ENCODE data around the gene TNF.

Gene TNF

DNA sequence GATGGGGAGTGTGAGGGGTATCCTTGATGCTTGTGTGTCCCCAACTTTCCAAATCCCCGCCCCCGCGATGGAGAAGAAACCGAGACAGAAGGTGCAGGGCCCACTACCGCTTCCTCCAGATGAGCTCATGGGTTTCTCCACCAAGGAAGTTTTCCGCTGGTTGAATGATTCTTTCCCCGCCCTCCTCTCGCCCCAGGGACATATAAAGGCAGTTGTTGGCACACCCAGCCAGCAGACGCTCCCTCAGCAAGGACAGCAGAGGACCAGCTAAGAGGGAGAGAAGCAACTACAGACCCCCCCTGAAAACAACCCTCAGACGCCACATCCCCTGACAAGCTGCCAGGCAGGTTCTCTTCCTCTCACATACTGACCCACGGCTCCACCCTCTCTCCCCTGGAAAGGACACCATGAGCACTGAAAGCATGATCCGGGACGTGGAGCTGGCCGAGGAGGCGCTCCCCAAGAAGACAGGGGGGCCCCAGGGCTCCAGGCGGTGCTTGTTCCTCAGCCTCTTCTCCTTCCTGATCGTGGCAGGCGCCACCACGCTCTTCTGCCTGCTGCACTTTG is at the start of gene TNF:
Gene TNF, plus strand, starts transcription at position 231 of the 567 bp plus-strand sequence. Its CDS starts 177 bp downstream, at position 408.
- no peak for DNase-seq

GRCh38 chr6:31525932-31526591 is 49.3 kb upstream of the TNF start:
- no peak for DNase-seq

GRCh38 chr6:31528307-31528777 is 47.0 kb upstream of the TNF start:
- DNase-seq = no peak

- no peak for DNase-seq
These were observed 46.5 kb upstream of the TNF start, which contains the start of gene MCCD1 for GRCh38 chr6:31528821-31529328. Gene MCCD1, plus strand, starts transcription at chr6:31528962. Its CDS starts 53 bp downstream, at chr6:31529015.

- DNase-seq = no peak
These were observed 45.8 kb upstream of the TNF start for GRCh38 chr6:31529329-31530150.

DNA sequence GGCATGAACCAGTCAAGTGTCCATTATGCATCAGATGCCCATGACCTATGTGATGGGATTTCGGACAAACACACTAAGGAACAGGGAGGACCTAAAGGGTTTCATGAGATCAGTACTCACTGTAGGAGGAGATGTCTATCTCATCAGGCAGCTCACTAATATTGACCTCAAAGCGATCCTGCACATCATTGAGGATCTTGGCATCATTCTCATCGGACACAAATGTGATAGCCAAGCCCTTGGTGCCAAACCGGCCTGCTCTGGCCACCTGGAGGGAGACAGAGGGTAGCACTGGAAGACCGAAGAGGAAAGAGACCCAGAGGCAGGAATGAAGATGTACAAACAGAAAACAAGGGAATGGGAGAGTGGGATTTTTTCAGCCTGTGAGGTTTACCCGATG is 44.7 kb upstream of the TNF start:
- no peak for DNase-seq

DNA sequence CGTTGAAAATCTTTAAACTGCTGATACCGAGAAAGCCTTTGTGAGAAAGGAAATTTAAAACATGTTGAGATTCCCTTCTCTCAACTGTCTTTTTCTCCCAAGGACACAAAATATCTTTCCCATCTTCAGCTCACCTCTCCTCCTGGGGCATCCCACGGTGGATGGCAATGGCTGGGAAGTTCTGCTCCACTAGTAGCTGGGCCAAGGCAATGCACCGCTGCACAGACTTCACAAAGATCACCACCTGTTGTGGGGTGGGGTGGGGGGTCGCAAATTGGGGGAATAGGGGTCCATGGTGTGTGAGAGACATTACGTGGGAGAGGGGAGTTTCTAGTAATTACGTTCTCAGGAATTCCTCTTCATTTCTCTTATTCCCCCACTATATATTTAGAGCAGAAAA is 44.2 kb upstream of the TNF start:
- DNase-seq = no peak

GRCh38 chr6:31531771-31532643 is 43.4 kb upstream of the TNF start:
- no peak for DNase-seq

DNA sequence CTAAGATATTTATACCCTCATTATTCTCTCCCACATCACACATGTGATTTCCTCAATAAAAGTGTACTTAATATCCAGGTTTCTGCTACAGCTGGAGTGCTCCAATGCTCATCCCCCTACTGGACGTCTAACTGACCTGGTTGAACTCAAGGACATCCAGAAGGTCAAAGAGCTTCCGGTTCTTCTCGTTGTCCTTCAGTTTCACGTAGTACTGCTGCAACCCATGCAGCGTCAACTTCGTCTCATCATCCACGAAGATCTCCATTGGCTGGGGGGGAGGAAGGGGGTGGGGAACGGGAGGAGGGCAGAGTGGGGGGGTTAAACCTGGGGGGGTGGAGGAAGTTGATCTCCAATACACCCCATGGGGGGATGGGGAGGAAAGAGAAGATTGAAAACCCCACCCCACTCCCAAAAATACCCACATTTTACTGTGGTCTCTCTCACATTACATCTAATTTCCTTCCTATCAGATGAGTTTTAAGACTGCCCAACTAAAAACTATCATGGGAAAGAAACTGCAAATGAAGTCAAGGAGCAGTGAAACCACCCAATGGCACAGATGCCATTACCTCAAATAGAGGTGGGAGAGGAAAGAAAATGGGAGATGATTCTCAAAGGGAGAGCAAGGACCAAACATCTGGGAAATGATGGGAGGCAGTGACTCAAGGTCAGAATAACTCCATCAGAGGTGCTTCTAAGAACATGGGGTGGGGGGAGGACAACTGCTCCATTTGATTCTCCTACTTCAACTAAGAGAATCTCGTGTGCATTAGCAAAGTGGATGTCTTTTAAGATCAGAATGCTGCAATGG is 42.5 kb upstream of the TNF start:
- DNase-seq = no peak

- DNase-seq = no peak
These were observed 41.9 kb upstream of the TNF start for GRCh38 chr6:31533455-31533841.

GRCh38 chr6:31534011-31534410 is 41.4 kb upstream of the TNF start:
- DNase-seq = no peak

GRCh38 chr6:31534521-31535040 is 40.8 kb upstream of the TNF start:
- no peak for DNase-seq

DNA sequence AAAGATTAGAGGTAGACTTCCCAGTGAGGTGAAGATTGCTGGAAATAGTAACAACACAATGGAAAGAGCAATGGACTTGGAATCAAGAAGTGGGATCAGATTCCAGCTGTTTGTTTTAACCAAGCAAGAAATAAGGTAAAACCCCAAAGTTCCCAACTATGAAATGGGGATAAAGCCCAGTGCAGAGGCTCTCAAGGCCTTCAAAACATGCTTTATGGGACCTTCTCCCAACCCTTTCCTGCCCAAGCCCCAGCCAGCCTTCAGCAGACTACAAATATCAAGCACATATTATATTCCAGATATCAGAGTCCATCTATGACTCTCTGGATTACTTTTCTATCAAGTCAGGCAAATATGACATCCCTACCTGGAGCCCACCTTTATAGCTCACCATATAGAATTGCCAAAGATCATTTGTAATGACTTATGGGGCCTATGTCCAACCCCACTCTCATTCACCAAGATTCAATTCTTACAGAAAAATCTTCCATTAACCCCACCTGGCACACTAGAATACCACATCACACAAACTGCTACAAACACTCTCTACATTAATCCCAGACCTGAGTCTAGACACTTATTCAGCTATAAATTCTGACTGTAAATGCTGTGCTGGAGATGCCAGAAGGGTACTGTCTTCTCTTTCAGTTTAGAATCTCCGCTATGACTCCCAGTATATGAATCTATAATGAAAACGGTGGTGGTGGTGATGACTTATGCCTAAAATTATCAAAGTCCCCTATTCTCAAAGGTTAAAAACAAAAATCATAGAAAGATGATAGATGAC is 39.6 kb upstream of the TNF start:
- DNase-seq = no peak

GRCh38 chr6:31538805-31539400 is 36.5 kb upstream of the TNF start:
- DNase-seq = no peak

- DNase-seq = no peak
These were observed 34.7 kb upstream of the TNF start for GRCh38 chr6:31540640-31541039.

DNA sequence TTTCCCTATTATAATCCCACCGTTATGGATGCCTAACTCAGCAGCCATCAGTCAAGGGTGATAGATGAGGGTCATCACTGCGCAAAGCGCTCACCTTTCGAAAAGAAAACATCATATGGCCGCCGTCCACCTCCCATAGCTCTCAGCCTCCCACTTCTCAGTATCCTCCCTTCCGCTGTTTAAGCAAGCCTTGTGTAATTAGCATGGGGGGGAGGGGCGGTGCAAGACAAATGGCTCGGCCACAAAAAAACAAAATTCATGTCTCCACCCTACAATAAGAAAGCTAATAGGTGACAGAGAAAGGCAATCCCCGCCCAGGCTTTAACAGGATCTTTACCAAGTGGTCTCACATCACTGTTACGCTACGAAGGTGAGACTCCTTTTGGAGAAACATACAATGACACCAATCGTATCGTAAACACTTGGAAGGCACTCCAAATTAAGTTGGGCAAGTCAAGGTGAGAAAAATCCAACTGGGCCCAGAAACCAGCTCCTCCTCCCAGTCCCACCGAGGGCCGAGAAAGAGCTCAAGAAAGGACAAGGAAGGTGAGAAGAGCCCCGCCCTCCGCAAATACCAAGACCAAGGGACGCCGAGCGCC is 34.2 kb upstream of the TNF start:
- DNase-seq = no peak

DNA sequence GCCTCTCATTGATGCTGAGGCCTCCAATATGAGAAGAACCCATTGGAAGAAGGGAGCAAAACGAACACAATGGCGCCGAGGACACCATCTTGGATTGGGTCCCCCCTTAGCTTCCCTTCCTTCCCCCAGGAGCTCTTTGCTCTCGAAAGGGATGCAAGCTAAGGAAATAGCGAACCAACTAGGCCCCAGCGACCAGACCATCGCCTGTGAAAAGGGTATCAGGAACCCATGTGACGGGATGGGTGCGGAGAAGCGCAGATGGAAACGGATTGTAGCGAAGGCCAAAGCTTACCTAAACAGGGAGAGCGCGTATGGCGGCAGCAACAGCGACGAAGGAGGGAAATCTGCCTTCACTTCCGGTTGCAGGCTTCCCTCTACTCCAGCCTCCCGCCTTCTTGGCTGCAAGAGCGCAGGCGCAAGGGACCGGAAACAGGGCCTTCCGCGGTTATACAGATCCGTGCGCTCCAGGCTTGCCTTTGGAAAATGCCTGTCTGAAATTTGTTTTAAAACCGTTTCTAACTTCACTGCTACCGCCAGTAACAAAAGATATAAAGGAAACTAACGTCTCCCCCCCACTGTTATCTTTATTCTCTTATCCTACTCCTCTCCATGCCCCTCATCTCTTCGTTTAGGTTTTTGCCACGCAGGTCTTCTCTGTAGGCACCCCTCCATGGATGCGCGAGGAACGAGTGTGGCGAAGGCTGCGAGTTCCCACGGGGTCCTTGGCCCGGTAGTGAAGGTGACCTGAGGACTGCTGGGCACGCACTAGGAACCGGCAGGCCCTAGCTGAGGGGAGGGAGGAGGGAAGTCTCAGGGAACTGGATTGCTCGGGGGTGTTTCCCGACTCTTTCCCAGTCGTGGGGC is 33.5 kb upstream of the TNF start, which contains the start of gene DDX39B:
Gene DDX39B, minus strand, starts transcription at position 346 of the 864 bp plus-strand sequence. CDS start 1,471 bp downstream, outside the sequence.
- DNase-seq = peak; percentile 75

DNA sequence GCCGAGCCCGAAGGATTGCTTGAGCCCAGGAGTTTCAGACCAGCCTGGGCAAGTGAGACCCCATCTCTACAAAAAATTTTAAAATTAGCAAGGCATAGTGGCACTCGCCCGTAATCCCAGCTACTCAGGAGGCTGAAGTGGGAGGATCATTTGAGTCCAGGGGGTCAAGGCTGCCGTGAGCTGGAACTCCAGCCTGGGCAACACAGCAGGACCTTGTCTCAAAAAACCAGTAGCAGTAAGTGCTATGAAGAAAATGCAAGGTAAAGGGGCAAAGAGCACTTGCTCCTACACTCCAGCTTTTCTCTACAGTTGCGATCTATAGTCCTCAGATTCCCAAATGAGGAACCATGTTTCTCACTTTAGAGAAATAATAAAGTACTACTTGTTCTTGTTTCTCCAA is 31.7 kb upstream of the TNF start:
- no peak for DNase-seq

DNA sequence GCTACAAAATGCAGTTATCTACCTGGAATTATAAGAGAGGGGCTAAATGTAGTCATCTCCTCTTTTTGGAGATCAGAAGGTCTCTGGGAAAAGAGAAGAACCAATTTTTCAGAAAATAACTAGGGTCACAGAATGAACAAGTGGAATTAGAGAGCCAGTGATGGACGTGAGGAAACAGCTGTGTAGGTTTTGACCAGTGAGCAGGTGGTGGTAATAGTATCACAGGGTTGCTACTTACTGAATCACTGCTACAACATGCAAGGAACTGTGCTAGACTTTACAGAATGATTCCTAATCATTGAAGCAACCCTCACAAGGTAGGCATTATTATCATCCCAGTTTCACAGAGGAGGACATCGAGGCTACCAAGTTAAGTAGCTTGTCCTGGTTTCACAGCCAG is 30.7 kb upstream of the TNF start:
- DNase-seq = no peak

All from 8988T (cell line).